CD4-positive, alpha-beta T cell treated with Interferon alpha-2 for 1 hour (primary cell): ENCODE results near the gene TMEM60.

Experiments used
- DNase-seq, 2 donors: peaks; one replicate each; pipeline ENCODE4 v3.0.0-alpha.2; 2020 to 2022

Gene TMEM60

GRCh38 chr7:77770316-77770715 lies 27.9 kb downstream of the TMEM60 start:
- DNase-seq, result no peak

- no peak for DNase-seq
Observed at GRCh38 chr7:77766801-77767605, 31.2 kb downstream of the TMEM60 start.

- DNase-seq, result no peak
Observed at GRCh38 chr7:77765906-77766800, 32.1 kb downstream of the TMEM60 start.

- DNase-seq, result no peak
Observed at GRCh38 chr7:77765481-77765880, 32.8 kb downstream of the TMEM60 start.

- DNase-seq, result no peak
Observed at GRCh38 chr7:77760809-77761453, 37.3 kb downstream of the TMEM60 start.

- DNase-seq, result peak; percentile 66 to 85
Observed at GRCh38 chr7:77759294-77759889, 38.8 kb downstream of the TMEM60 start.

- no peak for DNase-seq
Observed at GRCh38 chr7:77757589-77757988, 40.6 kb downstream of the TMEM60 start.

GRCh38 chr7:77753173-77753572 lies 45.1 kb downstream of the TMEM60 start:
- no peak for DNase-seq

- DNase-seq, result peak; percentile 4 to 10
Observed at GRCh38 chr7:77752016-77752415, 46.2 kb downstream of the TMEM60 start.

- DNase-seq, result no peak
Observed at GRCh38 chr7:77747718-77748117, 50.5 kb downstream of the TMEM60 start.

- DNase-seq, result no peak
Observed at GRCh38 chr7:77747178-77747577, 51.1 kb downstream of the TMEM60 start.

GRCh38 chr7:77746824-77747165 lies 51.4 kb downstream of the TMEM60 start:
- no peak for DNase-seq

- DNase-seq, result no peak
Observed at GRCh38 chr7:77746164-77746823, 51.9 kb downstream of the TMEM60 start.

- DNase-seq, result no peak
Observed at GRCh38 chr7:77745746-77746145, 52.5 kb downstream of the TMEM60 start.
